Panc1 (cell line): ENCODE measurements around the gene FAM83E. TPM values are rescaled to one million over a fixed set of nuclear protein-coding genes. Genes with fewer than 3 reads are reported as not detected.

Source experiments
- ATAC-seq: fragments of 200-7000 bp; cut with Tn5 transposase; 2 replicates; pipeline ENCODE4 v1.9.1; 2020; ENCODE audit warnings: mild to moderate bottlenecking, moderate library complexity
- BruUV-seq: library from RNA; stranded (reverse); fragments of 400-500 nt; replicated peaks from 2 replicates; lab custom pipeline; 2021; lab: Mats Ljungman, UMichigan
- CTCF ChIA-PET: fragments of 300-600 bp; sonication (Branson Sonifier 250); formaldehyde crosslinking; loops from one replicate; lab custom pipeline; 2022; ENCODE audit warnings: antibody characterized with exemption; lab: Charles Lee
- POLR2A ChIA-PET: fragments of 300-600 bp; sonication (Branson Sonifier 250); formaldehyde crosslinking; loops from one replicate; lab custom pipeline; 2022; ENCODE audit warnings: antibody characterized with exemption; lab: Charles Lee
- DNase-seq: peaks from one replicate; pipeline ENCODE4 v3.0.0-alpha.2; 2010; ENCODE audit warnings: low read depth, low spot score
- H3K27ac ChIP-seq: 2 replicates; pipeline ENCODE4 v1.5.1; 2011; ENCODE audit warnings: mild to moderate bottlenecking, low read length, inconsistent platforms
- H3K27me3 ChIP-seq: fragments of 200-500 bp; sonication (Bioruptor generic); 2 replicates; pipeline ENCODE4 v1.6.0; 2014; ENCODE audit warnings: low read length, inconsistent platforms; ENCODE audit not compliant: control insufficient read depth, insufficient read depth
- H3K36me3 ChIP-seq: fragments of 200-500 bp; sonication (Bioruptor generic); 2 replicates; pipeline ENCODE4 v1.5.1; 2014; ENCODE audit warnings: inconsistent platforms, mild to moderate bottlenecking, low read length, moderate library complexity; ENCODE audit not compliant: control insufficient read depth, insufficient read depth
- H3K4me1 ChIP-seq: 2 replicates; pipeline ENCODE4 v1.5.1; 2011; ENCODE audit warnings: inconsistent platforms, mild to moderate bottlenecking, low read length, moderate library complexity; ENCODE audit not compliant: control insufficient read depth, insufficient read depth
- H3K4me3 ChIP-seq, 2 experiments: 2 replicates each; pipeline ENCODE4 v1.5.1; 2011 to 2012; ENCODE audit warnings: low read depth in 2 of 2, low read length in 2 of 2, mild to moderate bottlenecking in 2 of 2, inconsistent platforms in 1 of 2, moderate library complexity in 1 of 2
- H3K9me3 ChIP-seq: fragments of 200-500 bp; sonication (Bioruptor generic); 2 replicates; pipeline ENCODE4 v1.5.1; 2014; ENCODE audit warnings: low read depth, mild to moderate bottlenecking, inconsistent platforms, low read length, moderate library complexity; ENCODE audit not compliant: control insufficient read depth, insufficient read depth
- CTCF ChIP-seq: fragments of 450-650 bp; IDR thresholded peaks from 2 replicates; pipeline ENCODE4 v1.5.1; 2017; ENCODE audit warnings: mild to moderate bottlenecking
- POLR2AphosphoS5 ChIP-seq: IDR thresholded peaks from 2 replicates; pipeline ENCODE4 v1.6.1; 2012; ENCODE audit warnings: mild to moderate bottlenecking, low read depth, low read length, moderate library complexity
- REST ChIP-seq, 2 experiments: IDR thresholded peaks; 2 replicates each; pipeline ENCODE4 v1.6.1; 2011 to 2012; ENCODE audit warnings: low read depth in 2 of 2, control low read depth in 1 of 2, low read length in 1 of 2, mild to moderate bottlenecking in 1 of 2, moderate library complexity in 1 of 2; ENCODE audit not compliant: insufficient read depth in 1 of 2
- SIN3A ChIP-seq: IDR thresholded peaks from 2 replicates; pipeline ENCODE4 v1.6.1; 2012; ENCODE audit warnings: low read depth, mild to moderate bottlenecking, low read length, moderate library complexity, borderline replicate concordance; ENCODE audit not compliant: insufficient read depth
- TCF7L2 ChIP-seq: IDR thresholded peaks from 2 replicates; pipeline ENCODE4 v1.6.1; 2011; ENCODE audit warnings: mild to moderate bottlenecking, low read depth, low read length, inconsistent platforms
- in situ Hi-C: cut with HindIII; loops from 2 replicates; pipeline ENCODE4 v1.10.0; 2016; ENCODE audit warnings: low sequenced_read_pairs, low pct_unique_long_range_greater_than_20kb
- intact Hi-C: fragments of 100-400 bp; cut with micrococcal nuclease; formaldehyde crosslinking; loops from one replicate; pipeline ENCODE4 v1.10.0; 2022; ENCODE audit not compliant: unreplicated experiment
- total RNA-seq: library from RNA; stranded (reverse); gene quantifications from one replicate; pipeline ENCODE4 v1.2.1, GENCODE V29; 2021; ENCODE audit not compliant: unreplicated experiment

Gene FAM83E
- total RNA-seq, 1 experiment from 2014 or later: 1.0 TPM

- H3K4me3 ChIP-seq: no peak within 1 kb of the TSS
- no peaks in the 10 kb centered on the region for H3K9me3 ChIP-seq
- peaks cover 4% of the 10 kb centered on the region; the same call in 1 of the 2 replicates for H3K4me1 ChIP-seq
- BruUV-seq: no TSS peak
- TF ChIP-seq TCF7L2: no peak
- TF ChIP-seq SIN3A: no peak
- TF ChIP-seq POLR2AphosphoS5: no peak
- TF ChIP-seq REST (IDR thresholded peaks at IDR 0.05; ENCODE audit: insufficient read depth in 1 of 2, low read depth in 2 of 2, low read length in 1 of 2): no peak
- TF ChIP-seq CTCF: no peak
- H3K27me3 ChIP-seq: no peaks in the 10 kb centered on the region
- H3K27ac ChIP-seq: no peak within 1 kb of the TSS
- no peak for ATAC-seq
- no peaks in the 10 kb centered on the region for H3K36me3 ChIP-seq
- ChIA-PET CTCF (no interaction called here), POLR2A (no interaction called here)
- in situ Hi-C loops: no loop called here
- intact Hi-C loops: no loop called here
- DNase-seq: no peak
Measured at GRCh38 chr19:48606463-48607358, 8.2 kb downstream of the FAM83E start, which contains the start of gene SPACA4. TSS of gene SPACA4 (plus strand) at chr19:48606742. CDS start at chr19:48606979, 237 bp downstream.

GRCh38 chr19:48603850-48604249 lies 11.0 kb downstream of the FAM83E start:
- BruUV-seq: no TSS peak
- CTCF ChIA-PET: no interaction called here
- in situ Hi-C loops: no loop called here

More at GRCh38 chr19:48603850-48604249, 11.0 kb downstream of the FAM83E start:
- POLR2A ChIA-PET: no interaction called here
- Histone ChIP-seq H3K4me1 (0 out of 2 replicates have a peak, but pooled peaks cover under 1% of the 10 kb centered on the region), H3K9me3 (no peaks in the 10 kb centered on the region), H3K4me3 (no peak overlapping the region), H3K36me3 (no peaks in the 10 kb centered on the region), H3K27me3 (no peaks in the 10 kb centered on the region), H3K27ac (no peak overlapping the region)
- DNase-seq (no peak), ATAC-seq (no peak)
- TF ChIP-seq POLR2AphosphoS5 (no peak), REST (IDR thresholded peaks at IDR 0.05; ENCODE audit: insufficient read depth in 1 of 2, low read depth in 2 of 2, low read length in 1 of 2) (no peak), SIN3A (no peak), CTCF (no peak), TCF7L2 (no peak)
- intact Hi-C loops: no loop called here
